Measurements from ENCODE around the gene COL4A6.

The COL4A6 gene

DNA sequence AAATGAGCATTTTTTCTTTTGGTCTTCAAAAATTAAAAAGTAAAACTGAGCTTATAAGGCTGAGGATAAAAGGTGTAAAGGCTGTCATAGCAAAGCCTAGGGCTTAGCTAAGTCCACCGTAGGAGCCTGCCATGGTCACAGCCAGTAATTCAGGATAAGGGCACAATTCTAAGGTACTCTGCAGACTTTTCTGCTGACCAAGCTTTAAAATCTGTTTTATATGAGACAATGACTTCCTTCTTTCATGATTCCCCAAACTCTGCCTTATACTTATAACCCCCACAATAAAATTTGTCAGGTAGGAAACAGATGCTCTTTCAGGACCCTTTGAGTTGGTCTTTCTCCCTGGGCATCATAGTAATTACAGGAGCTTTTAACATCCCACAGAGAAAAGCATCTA is 138.5 kb downstream of the COL4A6 start:
- Histone ChIP-seq H2BK120ac (ENCODE audit: low read depth, low read length) (no peak overlapping the region), H2BK15ac (ENCODE audit: low read depth, poor library complexity, severe bottlenecking) (no peak overlapping the region), H2BK5ac (ENCODE audit: low read depth, low read length, poor library complexity, severe bottlenecking) (peak overlapping the region; percentile 44), H3K9ac (ENCODE audit: low read length) (no peak overlapping the region), H3K14ac (ENCODE audit: low read length in 2 of 2) (no peak overlapping the region), H2BK12ac (ENCODE audit: low read length in 2 of 2) (no peak overlapping the region), H4K8ac (ENCODE audit: low read length) (no peak overlapping the region), H4K91ac (ENCODE audit: low read length) (no peak overlapping the region), H3K79me1 (replicated peaks; ENCODE audit: low read length, poor library complexity, severe bottlenecking) (no peaks in the 10 kb centered on the region), H2AFZ (ENCODE audit: low read depth, low read length) (no peak overlapping the region), H3K4me3 (ENCODE audit: insufficient read depth in 1 of 2, low read depth in 1 of 2, low read length in 2 of 2) (no peak overlapping the region), H3K27me3 (ENCODE audit: control insufficient read depth in 1 of 2, insufficient read depth in 1 of 2, low read length in 2 of 2) (peaks cover 0 to 39% of the 10 kb centered on the region in 2 experiments), H3K36me3 (ENCODE audit: control insufficient read depth in 1 of 2, insufficient read depth in 2 of 2, low read depth in 1 of 2, low read length in 2 of 2) (no peaks in the 10 kb centered on the region), H3K18ac (ENCODE audit: low read depth in 1 of 2, low read length in 2 of 2) (no peak overlapping the region), H3K4me2 (ENCODE audit: low read length, poor library complexity, severe bottlenecking) (peak overlapping the region; percentile 22), H3K9me3 (ENCODE audit: control insufficient read depth, low read length) (no peaks in the 10 kb centered on the region), H2AK5ac (ENCODE audit: low read length, severe bottlenecking) (no peak overlapping the region), H3K4ac (ENCODE audit: low read depth in 1 of 2, low read length in 2 of 2) (no peak overlapping the region), H3K23ac (ENCODE audit: low read length in 2 of 2) (no peak overlapping the region), H3K27ac (ENCODE audit: low read length, poor library complexity, severe bottlenecking) (peak overlapping the region; percentile 87), H3K4me1 (ENCODE audit: control insufficient read depth, insufficient read depth, low read depth, low read length) (peaks cover 6% of the 10 kb centered on the region)
- WGBS, result 100% methylated on average over 1 of the region's 1 CpG
- DNase-seq, result no peak

DNA sequence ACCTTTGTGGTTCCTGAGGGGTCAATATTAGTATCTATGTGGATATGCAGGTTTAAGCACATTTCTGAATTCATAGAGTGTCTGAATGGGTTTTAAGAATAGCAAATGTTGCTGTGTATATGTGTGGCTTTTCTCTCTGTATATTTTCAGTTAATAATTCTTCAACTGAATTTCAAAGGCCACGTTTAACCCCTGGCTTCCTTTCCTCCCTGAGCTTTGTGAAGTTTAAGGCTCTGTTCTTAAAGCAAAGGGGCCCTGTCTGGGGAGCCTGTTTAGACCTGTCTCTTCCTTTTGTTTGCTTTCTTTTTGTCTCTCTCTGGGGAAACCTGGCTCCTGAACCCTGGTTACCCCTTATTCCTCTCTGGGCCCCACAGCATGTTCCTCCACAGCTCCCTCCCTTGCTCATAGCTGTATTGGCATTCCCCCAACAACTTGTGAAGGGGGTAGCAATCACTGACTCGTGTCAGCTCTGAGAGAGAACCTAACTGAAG is 139.1 kb downstream of the COL4A6 start:
- peaks cover 0 to 36% of the 10 kb centered on the region in 2 experiments for H3K27me3 ChIP-seq (ENCODE audit: control insufficient read depth in 1 of 2, insufficient read depth in 1 of 2, low read length in 2 of 2)
- H3K4me2 ChIP-seq (ENCODE audit: low read length, poor library complexity, severe bottlenecking), result no peak overlapping the region
- WGBS, result no CpG with 5 or more reads among the region's 2 CpGs
- H3K4ac ChIP-seq (ENCODE audit: low read depth in 1 of 2, low read length in 2 of 2), result no peak overlapping the region
- H3K9me3 ChIP-seq (ENCODE audit: control insufficient read depth, low read length), result no peaks in the 10 kb centered on the region
- H3K14ac ChIP-seq (ENCODE audit: low read length in 2 of 2), result no peak overlapping the region
- H3K27ac ChIP-seq (ENCODE audit: low read length, poor library complexity, severe bottlenecking), result peak overlapping the region; percentile 87
- H2BK12ac ChIP-seq (ENCODE audit: low read length in 2 of 2), result no peak overlapping the region
- H3K4me3 ChIP-seq (ENCODE audit: insufficient read depth in 1 of 2, low read depth in 1 of 2, low read length in 2 of 2), result no peak overlapping the region
- no peak overlapping the region for H4K8ac ChIP-seq (ENCODE audit: low read length)
- DNase-seq, result peak; percentile 40
- no peaks in the 10 kb centered on the region for H3K79me1 ChIP-seq (replicated peaks; ENCODE audit: low read length, poor library complexity, severe bottlenecking)
- H3K18ac ChIP-seq (ENCODE audit: low read depth in 1 of 2, low read length in 2 of 2), result no peak overlapping the region
- H3K23ac ChIP-seq (ENCODE audit: low read length in 2 of 2), result no peak overlapping the region
- H2BK5ac ChIP-seq (ENCODE audit: low read depth, low read length, poor library complexity, severe bottlenecking), result no peak overlapping the region
- peaks cover 6% of the 10 kb centered on the region for H3K4me1 ChIP-seq (ENCODE audit: control insufficient read depth, insufficient read depth, low read depth, low read length)
- no peak overlapping the region for H2BK15ac ChIP-seq (ENCODE audit: low read depth, poor library complexity, severe bottlenecking)
- H2AK5ac ChIP-seq (ENCODE audit: low read length, severe bottlenecking), result no peak overlapping the region
- H3K36me3 ChIP-seq (ENCODE audit: control insufficient read depth in 1 of 2, insufficient read depth in 2 of 2, low read depth in 1 of 2, low read length in 2 of 2), result no peaks in the 10 kb centered on the region
- H4K91ac ChIP-seq (ENCODE audit: low read length), result no peak overlapping the region
- no peak overlapping the region for H3K9ac ChIP-seq (ENCODE audit: low read length)
- H2BK120ac ChIP-seq (ENCODE audit: low read depth, low read length), result no peak overlapping the region
- H2AFZ ChIP-seq (ENCODE audit: low read depth, low read length), result no peak overlapping the region

DNA sequence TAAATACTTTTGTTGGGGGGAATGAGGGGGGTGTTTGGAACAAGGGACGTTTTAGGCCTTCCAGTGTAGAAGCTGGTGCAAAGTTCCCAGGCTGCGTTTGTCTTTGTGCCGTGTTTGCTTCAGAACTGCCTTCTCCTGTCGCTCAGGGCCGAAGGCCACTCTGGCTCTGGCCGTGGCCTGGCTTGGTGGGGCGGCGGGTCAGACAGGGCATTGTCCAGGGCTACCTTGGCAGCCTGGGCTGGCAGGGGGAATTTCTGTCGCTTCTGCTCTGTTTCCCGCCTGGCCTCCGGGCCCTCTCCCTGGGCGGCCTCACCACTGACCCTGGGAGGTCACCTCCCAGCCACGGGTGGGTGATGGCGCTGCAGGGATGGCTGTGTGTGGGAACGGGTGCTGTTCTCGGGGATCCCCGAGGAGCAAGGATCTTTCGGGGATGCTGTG is 140.0 kb downstream of the COL4A6 start:
- peak overlapping the region in 1 of 2 experiments; percentile 34 for H3K18ac ChIP-seq (ENCODE audit: low read depth in 1 of 2, low read length in 2 of 2)
- 94% methylated on average over 18 of the region's 18 CpGs for WGBS
- no peaks in the 10 kb centered on the region for H3K79me1 ChIP-seq (replicated peaks; ENCODE audit: low read length, poor library complexity, severe bottlenecking)
- H2BK12ac ChIP-seq (ENCODE audit: low read length in 2 of 2), result peak overlapping the region in 1 of 2 experiments; percentile 63
- H2BK5ac ChIP-seq (ENCODE audit: low read depth, low read length, poor library complexity, severe bottlenecking), result peak overlapping the region; percentile 57
- no peak overlapping the region for H3K4me3 ChIP-seq (ENCODE audit: insufficient read depth in 1 of 2, low read depth in 1 of 2, low read length in 2 of 2)
- H3K4ac ChIP-seq (ENCODE audit: low read depth in 1 of 2, low read length in 2 of 2), result no peak overlapping the region
- H3K27me3 ChIP-seq (ENCODE audit: control insufficient read depth in 1 of 2, insufficient read depth in 1 of 2, low read length in 2 of 2), result peaks cover 0 to 28% of the 10 kb centered on the region in 2 experiments
- peak overlapping the region; percentile 97 for H2AK5ac ChIP-seq (ENCODE audit: low read length, severe bottlenecking)
- peak overlapping the region; percentile 34 for H4K91ac ChIP-seq (ENCODE audit: low read length)
- H2BK15ac ChIP-seq (ENCODE audit: low read depth, poor library complexity, severe bottlenecking), result no peak overlapping the region
- peaks cover 6% of the 10 kb centered on the region for H3K4me1 ChIP-seq (ENCODE audit: control insufficient read depth, insufficient read depth, low read depth, low read length)
- H2BK120ac ChIP-seq (ENCODE audit: low read depth, low read length), result no peak overlapping the region
- no peak for DNase-seq
- H3K9me3 ChIP-seq (ENCODE audit: control insufficient read depth, low read length), result peaks cover under 1% of the 10 kb centered on the region
- H3K36me3 ChIP-seq (ENCODE audit: control insufficient read depth in 1 of 2, insufficient read depth in 2 of 2, low read depth in 1 of 2, low read length in 2 of 2), result no peaks in the 10 kb centered on the region
- no peak overlapping the region for H3K23ac ChIP-seq (ENCODE audit: low read length in 2 of 2)
- H4K8ac ChIP-seq (ENCODE audit: low read length), result peak overlapping the region; percentile 4
- H3K27ac ChIP-seq (ENCODE audit: low read length, poor library complexity, severe bottlenecking), result peak overlapping the region; percentile 87
- no peak overlapping the region for H3K4me2 ChIP-seq (ENCODE audit: low read length, poor library complexity, severe bottlenecking)
- no peak overlapping the region for H3K9ac ChIP-seq (ENCODE audit: low read length)
- peak overlapping the region in 1 of 2 experiments; percentile 81 for H3K14ac ChIP-seq (ENCODE audit: low read length in 2 of 2)
- H2AFZ ChIP-seq (ENCODE audit: low read depth, low read length), result no peak overlapping the region

DNA sequence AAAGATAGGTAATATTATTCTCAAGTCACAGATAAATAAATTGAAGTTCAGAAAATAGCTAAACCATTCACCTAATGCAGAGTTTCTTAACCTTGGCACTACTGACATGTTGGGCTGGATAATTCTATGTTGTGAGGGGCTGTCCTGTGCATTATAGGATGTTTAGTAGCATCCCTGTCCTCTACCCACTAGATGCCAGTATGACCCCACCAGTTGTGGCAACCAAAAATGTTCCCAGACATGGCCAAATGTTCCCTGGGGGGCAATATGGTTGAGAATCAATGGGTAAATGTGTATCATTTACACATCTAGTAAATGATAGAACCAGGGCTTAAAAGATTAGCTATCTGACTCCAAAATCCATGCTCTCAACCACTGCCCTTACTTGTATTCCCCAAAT is 140.9 kb downstream of the COL4A6 start:
- no peak overlapping the region for H2AFZ ChIP-seq (ENCODE audit: low read depth, low read length)
- no peak overlapping the region for H3K23ac ChIP-seq (ENCODE audit: low read length in 2 of 2)
- DNase-seq, result no peak
- no peak overlapping the region for H3K9ac ChIP-seq (ENCODE audit: low read length)
- no peaks in the 10 kb centered on the region for H3K36me3 ChIP-seq (ENCODE audit: control insufficient read depth in 1 of 2, insufficient read depth in 2 of 2, low read depth in 1 of 2, low read length in 2 of 2)
- no peak overlapping the region for H3K4me2 ChIP-seq (ENCODE audit: low read length, poor library complexity, severe bottlenecking)
- H2BK120ac ChIP-seq (ENCODE audit: low read depth, low read length), result no peak overlapping the region
- no peak overlapping the region for H2AK5ac ChIP-seq (ENCODE audit: low read length, severe bottlenecking)
- H2BK15ac ChIP-seq (ENCODE audit: low read depth, poor library complexity, severe bottlenecking), result no peak overlapping the region
- H3K14ac ChIP-seq (ENCODE audit: low read length in 2 of 2), result no peak overlapping the region
- no peak overlapping the region for H2BK12ac ChIP-seq (ENCODE audit: low read length in 2 of 2)
- peaks cover 5% of the 10 kb centered on the region for H3K9me3 ChIP-seq (ENCODE audit: control insufficient read depth, low read length)
- no peak overlapping the region for H3K4ac ChIP-seq (ENCODE audit: low read depth in 1 of 2, low read length in 2 of 2)
- no peak overlapping the region for H2BK5ac ChIP-seq (ENCODE audit: low read depth, low read length, poor library complexity, severe bottlenecking)
- H3K4me1 ChIP-seq (ENCODE audit: control insufficient read depth, insufficient read depth, low read depth, low read length), result peaks cover 6% of the 10 kb centered on the region
- no peak overlapping the region for H3K4me3 ChIP-seq (ENCODE audit: insufficient read depth in 1 of 2, low read depth in 1 of 2, low read length in 2 of 2)
- H3K27ac ChIP-seq (ENCODE audit: low read length, poor library complexity, severe bottlenecking), result no peak overlapping the region
- H4K8ac ChIP-seq (ENCODE audit: low read length), result no peak overlapping the region
- H4K91ac ChIP-seq (ENCODE audit: low read length), result no peak overlapping the region
- H3K79me1 ChIP-seq (replicated peaks; ENCODE audit: low read length, poor library complexity, severe bottlenecking), result no peaks in the 10 kb centered on the region
- H3K18ac ChIP-seq (ENCODE audit: low read depth in 1 of 2, low read length in 2 of 2), result no peak overlapping the region
- peaks cover 0 to 23% of the 10 kb centered on the region in 2 experiments for H3K27me3 ChIP-seq (ENCODE audit: control insufficient read depth in 1 of 2, insufficient read depth in 1 of 2, low read length in 2 of 2)
